HepG2 (cell line): Measurements from ENCODE around the gene PIEZO2. TPM values are rescaled to one million over a fixed set of nuclear protein-coding genes. Genes with fewer than 3 reads are reported as not detected.

Experiments
- ATF7-NPFF ChIP-seq: sonication (generic); formaldehyde crosslinking; IDR thresholded peaks from 2 replicates; pipeline ENCODE4 v1.8.1; 2023; ENCODE audit warnings: mild to moderate bottlenecking, low read depth, missing genetic modification reagents, moderate library complexity
- GATA4 ChIP-seq: sonication (generic); IDR thresholded peaks from 2 replicates; pipeline ENCODE4 v1.6.1; 2016; ENCODE audit warnings: antibody characterized with exemption, low read depth, borderline replicate concordance
- PHB2 ChIP-seq: fragments of 450-650 bp; IDR thresholded peaks from 2 replicates; pipeline ENCODE4 v1.6.1; 2018; ENCODE audit not compliant: partially characterized antibody
- SP140L ChIP-seq: sonication (generic); formaldehyde crosslinking; IDR thresholded peaks from 2 replicates; pipeline ENCODE4 v1.4.0; 2020; ENCODE audit warnings: missing genetic modification reagents, borderline replicate concordance
- ZFX ChIP-seq: sonication (generic); formaldehyde crosslinking; IDR thresholded peaks from 2 replicates; pipeline ENCODE4 v1.4.0; 2020; ENCODE audit warnings: mild to moderate bottlenecking, low read depth, missing genetic modification reagents, moderate library complexity
- ZHX1 ChIP-seq: sonication (generic); formaldehyde crosslinking; IDR thresholded peaks from 2 replicates; pipeline ENCODE4 v1.8.1; 2022; ENCODE audit warnings: low read depth, mild to moderate bottlenecking, missing genetic modification reagents
- ZNF407 ChIP-seq: sonication (generic); formaldehyde crosslinking; IDR thresholded peaks from one replicate; pipeline ENCODE4 v1.5.1; 2020; ENCODE audit warnings: mild to moderate bottlenecking, missing genetic modification reagents; ENCODE audit errors: not compliant biosample characterization
- polyA plus RNA-seq, 8 experiments: library from polyadenylated mRNA; depleted of rRNA in 3 of 8; stranded (reverse) in 7 of 8; unstranded in 1 of 8; fragments of >200 nt; fragmentation: Illumina TruSeq in 4 of 8; extraction: Trizol in 4 of 8; gene quantifications; 2 replicates each; pipeline versions ENCODE4 v1.2.1 to v1.2.3, GENCODE V29; 2011 to 2016; ENCODE audit warnings: low read depth in 4 of 8, missing spikeins in 1 of 8, mixed read lengths in 1 of 8; ENCODE audit not compliant: insufficient read depth in 1 of 8
- total RNA-seq, 5 experiments: library from RNA; depleted of rRNA; stranded (reverse); fragments of >200 nt; fragmentation: Illumina TruSeq; extraction: Trizol; gene quantifications; 2 replicates each; pipeline ENCODE4 v1.2.3, GENCODE V29; 2016; ENCODE audit warnings: low read depth in 1 of 5

The PIEZO2 gene
- total and polyA plus RNA-seq, 2 of the 13 experiments (the other 11 are each of a cell fraction or from before 2014, with no cell fraction given) = 15.2 to 27.2 TPM

- TF ChIP-seq ZHX1 (CRISPR knock-in tag) (no peak), SP140L (CRISPR knock-in tag) (no peak), ATF7-NPFF (CRISPR knock-in tag) (no peak), GATA4 (no peak), ZFX (CRISPR knock-in tag) (peak; percentile 23; the same call in 1 of the 2 replicates), ZNF407 (CRISPR knock-in tag) (no peak), PHB2 (no peak)
- TF ChIP-seq, all 625 proteins: peak for 8
Measured at GRCh38 chr18:11147962-11148679, 1.2 kb downstream of the PIEZO2 start (continued).
